ENCODE results near the gene KCNQ1OT1.

DNA sequence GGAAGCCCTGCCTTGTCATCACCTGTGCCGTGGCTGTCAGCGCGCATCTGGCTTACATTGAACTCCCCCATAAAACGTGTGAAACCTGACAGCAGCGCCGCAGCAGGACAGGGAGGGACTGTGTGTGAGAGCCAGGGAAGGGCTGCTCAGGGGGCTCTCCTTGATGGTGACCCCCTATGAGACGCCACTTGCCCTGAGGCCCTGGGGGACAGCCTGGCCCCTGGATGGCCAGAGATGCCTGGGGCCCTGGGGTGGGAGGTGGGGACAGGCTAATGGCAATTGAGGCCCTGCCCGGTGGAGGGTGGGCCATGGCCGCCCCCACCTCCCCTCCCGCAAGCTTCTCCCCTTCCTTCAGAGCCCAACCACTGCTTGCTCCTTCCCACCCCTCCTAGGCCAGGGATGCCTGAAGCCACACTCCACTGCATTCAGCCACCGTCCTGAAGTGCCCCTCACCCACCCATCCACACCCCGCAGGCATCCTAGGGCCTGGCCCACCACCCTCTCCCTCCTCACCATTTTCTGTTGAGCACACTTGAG, 35.3 kb upstream of the KCNQ1OT1 start:
- no peak for TF ChIP-seq POLR2A (IDR thresholded peaks at IDR 0.05)
- TF ChIP-seq, protein P1, sequence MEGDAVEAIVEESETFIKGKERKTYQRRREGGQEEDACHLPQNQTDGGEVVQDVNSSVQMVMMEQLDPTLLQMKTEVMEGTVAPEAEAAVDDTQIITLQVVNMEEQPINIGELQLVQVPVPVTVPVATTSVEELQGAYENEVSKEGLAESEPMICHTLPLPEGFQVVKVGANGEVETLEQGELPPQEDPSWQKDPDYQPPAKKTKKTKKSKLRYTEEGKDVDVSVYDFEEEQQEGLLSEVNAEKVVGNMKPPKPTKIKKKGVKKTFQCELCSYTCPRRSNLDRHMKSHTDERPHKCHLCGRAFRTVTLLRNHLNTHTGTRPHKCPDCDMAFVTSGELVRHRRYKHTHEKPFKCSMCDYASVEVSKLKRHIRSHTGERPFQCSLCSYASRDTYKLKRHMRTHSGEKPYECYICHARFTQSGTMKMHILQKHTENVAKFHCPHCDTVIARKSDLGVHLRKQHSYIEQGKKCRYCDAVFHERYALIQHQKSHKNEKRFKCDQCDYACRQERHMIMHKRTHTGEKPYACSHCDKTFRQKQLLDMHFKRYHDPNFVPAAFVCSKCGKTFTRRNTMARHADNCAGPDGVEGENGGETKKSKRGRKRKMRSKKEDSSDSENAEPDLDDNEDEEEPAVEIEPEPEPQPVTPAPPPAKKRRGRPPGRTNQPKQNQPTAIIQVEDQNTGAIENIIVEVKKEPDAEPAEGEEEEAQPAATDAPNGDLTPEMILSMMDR (IDR thresholded peaks at IDR 0.05), result no peak
